NCI-H2171 (cell line): ENCODE measurements around the gene OLIG3.

Experiments used
- DNase-seq: peaks from one replicate; lab custom pipeline; 2025; lab: John Stamatoyannopoulos, UW

Gene OLIG3

GRCh38 chr6:137494281-137494987 is at the start of gene OLIG3:
Gene OLIG3 (minus strand): TSS chr6:137494394. CDS start chr6:137494170, 224 bp downstream.
- DNase-seq, result no peak

DNA sequence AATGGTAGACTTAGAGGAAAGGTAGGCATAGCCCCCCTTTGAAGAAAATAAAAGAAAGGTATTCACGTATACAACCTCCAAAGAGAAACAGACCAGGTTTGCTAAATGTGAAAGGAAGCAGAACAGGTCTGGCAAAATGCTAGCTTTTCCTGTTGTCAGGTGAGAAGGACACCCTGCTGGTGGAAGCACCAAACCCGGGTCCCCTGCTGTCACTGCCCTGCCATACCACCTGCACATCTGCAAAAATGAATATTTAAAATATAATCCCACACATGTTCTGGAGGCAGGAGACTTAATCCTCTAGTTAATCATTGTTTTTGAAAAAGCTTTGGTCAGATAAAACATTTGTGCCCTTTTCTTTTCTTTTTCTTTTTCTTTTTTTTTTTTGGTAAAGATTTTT is 48.9 kb upstream of the OLIG3 start:
- no peak for DNase-seq

GRCh38 chr6:137542713-137543112 is 48.5 kb upstream of the OLIG3 start:
- no peak for DNase-seq

DNA sequence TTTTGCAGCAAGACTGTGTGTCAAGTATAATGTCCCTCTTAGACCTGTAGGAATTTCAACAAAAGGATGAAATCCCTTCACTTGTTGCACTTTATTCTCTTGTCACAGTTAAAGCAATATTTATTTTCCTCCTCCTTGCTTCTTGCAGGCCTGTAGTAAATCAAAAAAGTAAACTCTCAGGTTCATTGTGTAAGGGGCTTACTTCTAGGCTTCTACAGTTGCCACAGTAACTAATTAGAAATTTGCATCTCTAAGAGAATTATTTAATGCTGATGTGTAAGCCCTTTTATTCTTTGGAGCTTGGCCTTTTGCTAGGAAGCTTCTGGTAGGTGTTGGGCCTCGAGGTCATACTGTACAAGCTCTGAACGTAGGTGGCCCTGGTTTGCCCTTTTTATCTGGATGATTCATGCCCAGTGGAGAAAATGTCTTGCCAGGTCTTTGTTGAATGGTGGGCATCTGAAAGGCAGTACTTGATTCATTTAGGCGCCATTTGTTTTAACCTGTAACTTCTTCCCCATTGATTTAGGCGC is 47.4 kb upstream of the OLIG3 start:
- DNase-seq, result no peak

DNA sequence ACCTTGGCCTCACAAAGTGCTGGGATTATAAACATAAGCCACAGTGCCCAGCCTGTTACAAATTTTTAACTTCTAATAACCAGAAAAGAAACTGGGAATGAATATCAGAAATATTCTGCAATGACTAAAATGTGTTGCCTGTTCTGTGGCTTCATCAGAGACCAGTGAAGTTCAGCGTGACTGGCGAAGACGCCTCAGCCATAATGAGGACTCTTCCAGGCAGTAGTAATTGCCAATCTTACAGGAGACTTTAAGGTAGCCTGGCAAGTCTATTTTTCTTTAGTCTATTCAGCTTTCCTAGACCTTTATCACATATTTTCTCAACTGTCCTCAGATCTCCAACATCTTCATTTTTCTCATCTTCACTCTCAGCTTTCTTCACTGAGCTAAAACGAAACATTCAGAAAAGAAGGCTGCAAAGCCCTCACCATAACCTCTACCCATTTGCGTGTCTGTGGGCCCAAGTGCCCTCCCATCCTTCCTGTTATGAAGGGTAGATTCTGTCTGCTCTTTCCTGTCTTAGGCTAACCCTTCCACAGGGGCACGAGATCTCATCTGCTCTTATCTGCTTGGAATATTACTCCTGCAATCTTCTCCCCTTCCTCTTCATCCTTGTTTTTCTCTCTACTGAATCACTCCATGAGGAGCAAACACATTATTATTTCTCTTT is 42.0 kb upstream of the OLIG3 start:
- DNase-seq, result no peak

- no peak for DNase-seq
Observed at GRCh38 chr6:137531376-137532092, 37.3 kb upstream of the OLIG3 start.

GRCh38 chr6:137530404-137530803 is 36.2 kb upstream of the OLIG3 start:
- no peak for DNase-seq

GRCh38 chr6:137522831-137523230 is 28.6 kb upstream of the OLIG3 start:
- no peak for DNase-seq

DNA sequence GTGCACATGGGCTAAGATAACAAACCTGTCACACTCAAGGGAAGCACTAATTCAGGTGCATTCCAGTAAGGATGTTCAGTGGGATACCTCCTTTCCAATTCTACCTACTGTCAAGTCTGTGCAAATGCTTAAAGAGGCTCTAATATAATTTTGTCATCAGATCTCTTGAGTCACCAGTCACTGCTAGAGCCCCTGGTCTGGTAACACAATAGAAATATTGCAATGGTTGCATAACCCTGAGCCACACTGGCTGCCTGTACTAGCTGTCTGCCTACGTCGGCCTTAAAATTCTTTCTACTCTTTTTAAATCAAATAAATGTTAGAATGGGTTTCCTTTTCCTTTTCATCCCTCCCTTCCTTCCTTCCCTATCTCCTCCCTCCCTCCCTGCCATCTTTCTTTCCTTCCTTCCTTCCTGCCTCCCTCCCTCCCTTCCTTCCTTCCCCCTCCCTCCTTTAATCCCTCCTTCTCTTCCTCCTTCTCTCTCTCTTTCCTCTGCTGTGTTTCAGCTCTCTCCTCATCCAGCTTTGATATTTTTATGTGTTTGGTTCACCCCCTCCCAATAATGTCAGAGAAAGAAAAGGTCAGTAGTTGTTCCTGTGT is 28.1 kb upstream of the OLIG3 start:
- no peak for DNase-seq

- DNase-seq, result no peak
Observed at GRCh38 chr6:137520520-137520919, 26.3 kb upstream of the OLIG3 start.

DNA sequence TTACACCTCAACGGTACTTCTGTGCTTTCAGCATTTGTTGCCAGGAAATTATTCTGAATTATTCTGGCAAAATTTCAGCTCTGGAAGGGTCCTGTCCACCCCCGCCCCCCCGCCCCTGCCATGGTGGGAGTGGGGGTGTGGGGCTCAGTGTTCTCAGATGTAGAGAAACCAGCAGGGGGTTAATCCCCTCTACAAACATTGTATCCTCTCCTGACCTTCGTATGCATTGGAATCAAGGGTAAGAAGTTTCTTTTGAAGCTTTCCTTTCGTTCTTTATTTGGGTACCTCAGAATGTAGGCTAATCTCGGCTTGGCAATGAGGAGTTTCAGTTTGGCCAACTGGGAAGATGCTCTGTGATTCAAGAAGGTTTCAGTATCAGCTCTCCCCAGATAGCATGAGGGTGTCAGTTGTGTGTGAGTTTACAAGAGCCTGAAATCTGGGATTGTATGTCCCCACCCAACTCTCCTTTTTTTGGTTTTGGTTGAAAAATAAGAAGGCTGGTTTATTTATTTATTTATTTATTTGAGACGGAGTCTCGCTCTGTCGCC is 25.5 kb upstream of the OLIG3 start:
- DNase-seq, result no peak

DNA sequence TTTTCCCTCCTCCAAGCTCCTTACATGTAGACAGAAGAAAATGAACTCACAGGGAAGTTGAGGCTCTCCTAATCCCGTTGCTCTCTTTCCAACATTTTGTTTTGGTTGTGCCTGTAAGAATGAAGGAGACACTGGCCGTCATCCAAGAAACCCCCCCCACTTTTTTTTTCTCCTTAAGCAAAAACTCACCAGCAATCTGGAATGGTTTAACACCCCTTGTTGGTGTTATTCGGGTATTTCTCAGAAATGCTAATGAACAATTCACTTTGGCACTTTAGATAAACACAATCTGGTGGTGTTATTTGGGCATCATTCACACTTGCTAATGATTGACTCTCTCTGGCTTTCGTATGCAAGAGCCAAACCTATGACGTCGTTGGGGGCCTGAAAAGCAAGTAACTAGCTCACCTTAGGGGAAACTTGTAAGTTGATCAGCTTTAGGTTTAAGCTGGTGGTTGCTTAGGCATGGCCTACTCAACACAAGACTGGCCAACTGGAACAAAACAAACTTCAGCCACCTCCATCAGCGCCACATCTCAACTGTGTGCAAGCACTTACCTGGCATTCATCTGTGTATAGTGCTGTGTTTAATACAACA is 24.3 kb upstream of the OLIG3 start:
- DNase-seq, result no peak

GRCh38 chr6:137514418-137514817 is 20.2 kb upstream of the OLIG3 start:
- DNase-seq, result no peak

DNA sequence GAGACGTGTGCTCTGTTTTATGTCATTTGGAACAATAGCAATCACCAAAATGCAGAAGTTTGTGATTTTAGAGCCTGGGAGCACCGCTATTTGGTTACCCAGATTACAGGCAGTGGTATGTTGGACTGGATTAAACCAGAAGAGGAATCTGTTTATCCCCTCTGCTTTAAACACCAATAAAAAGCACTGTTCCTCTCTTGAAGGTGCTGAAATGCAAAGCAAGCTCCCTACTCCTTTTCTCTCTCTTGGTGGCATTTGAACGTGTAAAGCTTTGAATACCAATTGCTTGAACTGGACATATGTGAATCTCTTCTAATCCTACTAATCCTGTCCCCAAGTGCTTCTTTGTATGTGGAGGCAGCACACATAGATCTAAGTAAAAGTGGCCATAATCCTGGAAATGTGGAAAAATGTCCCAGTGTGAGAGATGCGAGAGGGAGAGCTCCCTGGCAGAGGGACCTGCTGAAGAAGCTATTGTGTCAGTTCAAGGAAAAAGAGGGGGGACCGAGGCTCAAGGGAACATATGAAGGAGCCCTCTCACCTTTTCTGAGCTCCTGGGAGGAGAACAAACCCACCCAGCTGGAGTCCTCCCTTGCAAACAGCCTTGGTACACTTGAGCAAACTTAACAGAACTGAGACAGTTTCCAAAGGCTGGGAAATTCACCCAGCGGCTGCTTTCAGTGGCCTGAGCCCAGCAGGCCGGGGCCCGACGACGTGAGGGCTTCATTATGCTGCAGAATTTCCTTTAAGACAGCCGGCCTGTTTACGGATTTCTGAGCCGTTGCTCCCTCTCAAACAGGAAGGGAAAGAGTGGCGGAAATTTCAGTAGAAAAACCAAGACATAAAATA is 18.8 kb upstream of the OLIG3 start:
- DNase-seq, result no peak

DNA sequence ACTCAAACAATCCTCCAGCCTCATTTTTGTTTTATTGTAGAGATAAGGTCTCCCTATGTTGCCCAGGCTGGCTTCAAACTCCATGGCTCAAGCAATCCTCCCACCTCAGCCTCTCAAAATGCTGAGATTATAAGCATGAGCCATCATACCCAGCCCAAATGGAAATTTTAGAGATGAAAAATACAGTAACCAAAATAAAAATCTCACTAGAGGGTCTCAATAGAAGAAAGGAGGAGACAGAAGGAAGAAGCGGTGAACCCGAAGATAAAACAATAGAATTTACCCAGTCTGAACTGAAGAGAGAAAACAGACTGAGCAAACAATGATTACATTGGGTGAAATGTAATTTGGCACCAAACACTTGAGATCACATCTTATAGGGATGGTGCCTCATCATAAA is 16.7 kb upstream of the OLIG3 start:
- DNase-seq, result no peak

- DNase-seq, result no peak
Observed at GRCh38 chr6:137498481-137499190, 4.4 kb upstream of the OLIG3 start.

- no peak for DNase-seq
Observed at GRCh38 chr6:137497721-137498463, 3.7 kb upstream of the OLIG3 start.

DNA sequence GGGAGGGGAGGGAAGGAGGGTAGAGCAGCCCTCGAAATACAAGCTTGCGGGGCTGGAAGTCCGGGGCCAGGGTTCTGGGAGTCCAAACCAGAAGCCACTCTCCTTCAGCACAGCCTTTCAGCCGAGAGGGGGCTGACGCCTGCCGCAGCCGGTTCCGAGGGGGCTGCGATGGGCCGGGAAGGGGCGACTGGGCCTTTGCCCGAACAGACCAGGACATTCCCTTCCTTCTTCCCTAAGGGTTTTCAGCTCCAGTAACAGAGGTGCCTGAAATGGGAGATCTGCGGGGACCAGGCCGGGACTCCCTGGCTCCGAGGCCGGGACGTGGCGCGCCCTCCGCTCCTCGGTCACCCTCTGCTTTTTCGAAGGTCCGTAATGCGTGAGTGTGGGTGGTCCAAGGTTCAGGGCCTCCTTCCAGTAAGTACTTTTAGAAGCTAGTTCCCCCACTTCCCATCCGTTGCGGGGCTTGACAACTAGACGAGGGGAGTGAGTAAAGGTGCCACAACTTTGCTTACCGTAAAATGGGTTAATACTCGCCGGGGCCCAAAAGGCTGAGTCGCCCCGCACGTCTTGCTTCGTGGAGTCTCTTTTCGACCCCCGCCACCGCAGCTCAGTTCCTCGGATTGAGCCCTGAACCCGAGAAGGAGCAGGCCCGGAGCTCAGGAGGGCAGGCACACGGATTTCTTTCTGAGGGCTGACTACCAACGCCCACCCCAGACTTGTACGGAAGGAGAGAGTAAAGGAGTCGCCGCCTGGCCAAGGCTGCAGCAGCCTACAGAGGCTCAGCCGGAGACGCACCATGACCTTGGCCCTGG is 2.9 kb upstream of the OLIG3 start:
- no peak for DNase-seq

DNA sequence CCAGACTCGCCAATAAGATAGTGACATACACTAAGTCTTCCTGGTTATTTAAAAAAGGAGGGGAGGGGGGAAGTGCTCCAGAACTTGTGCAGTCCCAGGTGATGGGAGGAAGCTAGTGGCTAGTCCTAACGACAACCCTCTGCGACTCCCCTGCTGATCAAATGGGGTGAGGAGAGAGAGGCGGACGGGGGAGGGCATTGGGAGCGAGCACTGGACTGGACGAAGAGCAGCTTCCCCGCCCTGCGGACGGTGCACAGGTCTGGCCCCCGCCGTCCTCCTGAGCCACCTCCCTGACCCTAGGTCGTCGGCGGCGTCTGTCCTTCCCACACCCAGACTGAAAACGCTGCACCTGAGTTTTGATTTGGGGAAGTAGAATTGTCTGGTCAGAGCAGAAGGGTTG is 2.2 kb upstream of the OLIG3 start:
- no peak for DNase-seq
